ENCODE data around the gene COBL. TPM values are rescaled to one million over a fixed set of nuclear protein-coding genes. Genes with fewer than 3 reads are reported as not detected.

The COBL gene
- total RNA-seq, 1 donor from 2014 or later, result not detected

DNA sequence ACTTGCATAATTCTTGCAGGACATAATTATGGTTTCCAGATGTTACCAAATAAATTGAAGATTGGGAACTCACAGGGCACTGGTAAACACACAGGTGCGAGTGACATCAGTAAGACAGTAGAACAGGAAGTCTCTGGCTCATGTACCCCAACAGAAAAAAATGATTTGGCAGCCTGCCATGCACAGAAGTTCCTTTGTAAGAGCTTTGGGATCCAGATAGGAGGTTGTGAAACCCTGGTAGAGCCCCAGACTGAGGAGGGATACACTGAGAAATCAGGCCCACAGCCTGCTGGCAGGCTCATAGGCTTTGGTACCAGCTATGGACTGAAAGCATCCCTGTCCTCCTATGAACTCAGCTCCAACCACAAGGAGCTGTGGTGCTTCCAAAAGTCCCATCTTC, 118.0 kb downstream of the COBL start:
- DNase-seq (ENCODE audit: extremely low spot score, unreplicated experiment), result no peak
- no peaks in the 10 kb centered on the region for H3K9me3 Mint-ChIP-seq (ENCODE audit: unreplicated experiment)

DNA sequence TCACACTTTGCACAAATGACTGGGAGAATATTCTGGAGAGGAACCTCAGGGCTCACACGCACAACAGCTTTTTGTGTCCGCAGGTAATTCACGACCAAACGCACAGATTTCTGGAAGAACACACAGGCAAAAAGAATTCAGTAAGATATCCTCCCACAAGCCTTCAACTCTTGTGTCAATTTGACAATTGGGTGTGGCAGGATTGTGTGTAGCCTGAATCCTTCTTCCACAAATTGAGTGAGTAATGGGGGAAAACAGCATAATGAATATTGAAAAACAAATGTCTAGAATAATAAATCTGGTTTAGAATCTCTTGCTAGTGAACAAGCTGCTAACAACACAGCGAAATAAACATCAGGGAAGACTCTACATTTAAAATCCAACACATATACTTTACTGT, 125.6 kb downstream of the COBL start:
- H3K4me1 Mint-ChIP-seq (ENCODE audit: unreplicated experiment), result no peaks in the 10 kb centered on the region

More for the DNA sequence above, 118.0 kb downstream of the COBL start:
- H3K4me1 Mint-ChIP-seq (ENCODE audit: unreplicated experiment), result no peaks in the 10 kb centered on the region
- peaks cover 27% of the 10 kb centered on the region for H3K27me3 Mint-ChIP-seq (ENCODE audit: unreplicated experiment)
- H3K4me3 Mint-ChIP-seq (ENCODE audit: unreplicated experiment), result no peak overlapping the region
- H3K36me3 Mint-ChIP-seq (ENCODE audit: unreplicated experiment), result no peaks in the 10 kb centered on the region
- TF ChIP-seq, protein P1, sequence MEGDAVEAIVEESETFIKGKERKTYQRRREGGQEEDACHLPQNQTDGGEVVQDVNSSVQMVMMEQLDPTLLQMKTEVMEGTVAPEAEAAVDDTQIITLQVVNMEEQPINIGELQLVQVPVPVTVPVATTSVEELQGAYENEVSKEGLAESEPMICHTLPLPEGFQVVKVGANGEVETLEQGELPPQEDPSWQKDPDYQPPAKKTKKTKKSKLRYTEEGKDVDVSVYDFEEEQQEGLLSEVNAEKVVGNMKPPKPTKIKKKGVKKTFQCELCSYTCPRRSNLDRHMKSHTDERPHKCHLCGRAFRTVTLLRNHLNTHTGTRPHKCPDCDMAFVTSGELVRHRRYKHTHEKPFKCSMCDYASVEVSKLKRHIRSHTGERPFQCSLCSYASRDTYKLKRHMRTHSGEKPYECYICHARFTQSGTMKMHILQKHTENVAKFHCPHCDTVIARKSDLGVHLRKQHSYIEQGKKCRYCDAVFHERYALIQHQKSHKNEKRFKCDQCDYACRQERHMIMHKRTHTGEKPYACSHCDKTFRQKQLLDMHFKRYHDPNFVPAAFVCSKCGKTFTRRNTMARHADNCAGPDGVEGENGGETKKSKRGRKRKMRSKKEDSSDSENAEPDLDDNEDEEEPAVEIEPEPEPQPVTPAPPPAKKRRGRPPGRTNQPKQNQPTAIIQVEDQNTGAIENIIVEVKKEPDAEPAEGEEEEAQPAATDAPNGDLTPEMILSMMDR (IDR thresholded peaks at IDR 0.05), result no peak
- H3K27ac Mint-ChIP-seq (ENCODE audit: unreplicated experiment), result no peak overlapping the region

DNA sequence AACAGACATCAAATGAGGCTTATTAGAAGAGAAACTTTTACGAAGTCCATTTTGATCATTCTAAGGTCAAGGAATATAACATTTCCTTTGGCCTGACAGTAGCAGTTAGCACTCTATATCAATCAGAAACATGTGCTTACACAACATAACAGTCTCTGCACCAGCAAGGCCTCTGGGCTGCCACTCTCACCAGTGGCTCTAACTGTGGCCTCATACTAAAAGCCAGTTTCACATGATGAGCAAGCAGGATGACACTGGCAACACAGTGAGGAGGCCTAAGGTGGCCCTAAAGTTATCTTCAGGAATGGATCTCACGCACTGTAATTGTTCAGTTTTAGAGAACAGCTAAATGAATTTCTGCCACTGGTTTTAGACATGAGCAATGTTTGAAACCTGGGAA, 126.8 kb downstream of the COBL start:
- TF ChIP-seq, protein P1 (IDR thresholded peaks at IDR 0.05), result no peak

More for the DNA sequence above, 125.6 kb downstream of the COBL start:
- H3K9me3 Mint-ChIP-seq (ENCODE audit: unreplicated experiment), result no peaks in the 10 kb centered on the region
- no peak overlapping the region for H3K4me3 Mint-ChIP-seq (ENCODE audit: unreplicated experiment)
- TF ChIP-seq, protein P1 (IDR thresholded peaks at IDR 0.05), result no peak
- H3K27me3 Mint-ChIP-seq (ENCODE audit: unreplicated experiment), result peaks cover 6% of the 10 kb centered on the region
- no peak for DNase-seq (ENCODE audit: extremely low spot score, unreplicated experiment)
- H3K27ac Mint-ChIP-seq (ENCODE audit: unreplicated experiment), result no peak overlapping the region
- H3K36me3 Mint-ChIP-seq (ENCODE audit: unreplicated experiment), result no peaks in the 10 kb centered on the region

DNA sequence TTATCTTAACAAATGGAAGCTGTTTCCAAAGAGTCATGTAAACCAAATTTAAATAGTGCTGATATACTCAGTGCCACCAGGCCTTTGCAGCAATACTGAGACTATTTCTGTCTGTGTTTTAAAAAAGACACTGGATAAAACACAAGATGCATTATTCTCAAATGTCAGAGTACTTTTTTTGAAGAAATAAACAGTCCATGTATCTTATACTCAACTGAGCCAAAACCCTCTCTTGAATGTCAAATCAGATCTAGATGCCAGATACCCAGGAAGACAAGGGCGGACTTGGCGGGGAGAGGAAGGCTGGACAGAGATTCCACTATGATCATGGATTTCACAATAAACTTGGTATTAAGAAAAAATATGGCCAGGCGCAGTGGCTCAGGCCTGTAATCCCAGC, 127.6 kb downstream of the COBL start:
- Mint-ChIP-seq H3K9me3 (ENCODE audit: unreplicated experiment) (no peaks in the 10 kb centered on the region), H3K27me3 (ENCODE audit: unreplicated experiment) (peaks cover 3% of the 10 kb centered on the region), H3K27ac (ENCODE audit: unreplicated experiment) (no peak overlapping the region), H3K36me3 (ENCODE audit: unreplicated experiment) (no peaks in the 10 kb centered on the region), H3K4me3 (ENCODE audit: unreplicated experiment) (no peak overlapping the region), H3K4me1 (ENCODE audit: unreplicated experiment) (no peaks in the 10 kb centered on the region)
- DNase-seq (ENCODE audit: extremely low spot score, unreplicated experiment), result no peak
- TF ChIP-seq, protein P1 (IDR thresholded peaks at IDR 0.05), result no peak

More for the DNA sequence above, 126.8 kb downstream of the COBL start:
- Mint-ChIP-seq H3K4me3 (ENCODE audit: unreplicated experiment) (no peak overlapping the region), H3K9me3 (ENCODE audit: unreplicated experiment) (no peaks in the 10 kb centered on the region), H3K27ac (ENCODE audit: unreplicated experiment) (no peak overlapping the region), H3K27me3 (ENCODE audit: unreplicated experiment) (peaks cover 4% of the 10 kb centered on the region), H3K36me3 (ENCODE audit: unreplicated experiment) (no peaks in the 10 kb centered on the region), H3K4me1 (ENCODE audit: unreplicated experiment) (no peaks in the 10 kb centered on the region)
- DNase-seq (ENCODE audit: extremely low spot score, unreplicated experiment), result no peak

DNA sequence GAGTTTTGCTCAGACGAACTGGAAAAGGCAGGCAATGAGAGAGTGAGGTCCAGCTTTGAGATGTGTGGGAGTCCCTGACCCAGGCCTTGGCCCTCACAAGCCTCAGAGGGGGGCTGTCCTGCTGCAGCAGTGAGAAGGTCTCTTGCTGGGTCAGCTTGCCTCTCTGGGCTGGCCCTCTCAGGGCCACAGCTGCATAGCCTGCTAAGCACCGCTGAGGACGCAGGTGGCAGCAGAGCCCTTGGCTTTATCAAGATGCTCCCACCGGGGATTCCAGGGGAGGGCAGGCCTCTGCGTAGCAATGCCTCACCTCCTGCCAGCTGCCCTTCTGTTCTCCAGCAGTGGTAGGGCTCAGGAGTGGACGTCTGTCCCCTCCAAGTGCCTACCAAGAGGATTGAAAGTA, 128.7 kb downstream of the COBL start:
- no peaks in the 10 kb centered on the region for H3K4me1 Mint-ChIP-seq (ENCODE audit: unreplicated experiment)
- no peak overlapping the region for H3K4me3 Mint-ChIP-seq (ENCODE audit: unreplicated experiment)
- H3K36me3 Mint-ChIP-seq (ENCODE audit: unreplicated experiment), result no peaks in the 10 kb centered on the region
- H3K9me3 Mint-ChIP-seq (ENCODE audit: unreplicated experiment), result no peaks in the 10 kb centered on the region
- no peak overlapping the region for H3K27ac Mint-ChIP-seq (ENCODE audit: unreplicated experiment)
- H3K27me3 Mint-ChIP-seq (ENCODE audit: unreplicated experiment), result peaks cover 4% of the 10 kb centered on the region
- no peak for DNase-seq (ENCODE audit: extremely low spot score, unreplicated experiment)
- TF ChIP-seq, protein P1 (IDR thresholded peaks at IDR 0.05), result no peak

All from osteocyte (in vitro differentiated cells).